DMS114 treated with DMSO at 0.1 percent for 48 hours (cell line): Measurements from ENCODE around the gene RAC3.

ENCODE experiments used
- DNase-seq: peaks from one replicate; lab custom pipeline; 2025; ENCODE audit not compliant: unreplicated experiment; lab: John Stamatoyannopoulos, UW

The RAC3 gene

DNA sequence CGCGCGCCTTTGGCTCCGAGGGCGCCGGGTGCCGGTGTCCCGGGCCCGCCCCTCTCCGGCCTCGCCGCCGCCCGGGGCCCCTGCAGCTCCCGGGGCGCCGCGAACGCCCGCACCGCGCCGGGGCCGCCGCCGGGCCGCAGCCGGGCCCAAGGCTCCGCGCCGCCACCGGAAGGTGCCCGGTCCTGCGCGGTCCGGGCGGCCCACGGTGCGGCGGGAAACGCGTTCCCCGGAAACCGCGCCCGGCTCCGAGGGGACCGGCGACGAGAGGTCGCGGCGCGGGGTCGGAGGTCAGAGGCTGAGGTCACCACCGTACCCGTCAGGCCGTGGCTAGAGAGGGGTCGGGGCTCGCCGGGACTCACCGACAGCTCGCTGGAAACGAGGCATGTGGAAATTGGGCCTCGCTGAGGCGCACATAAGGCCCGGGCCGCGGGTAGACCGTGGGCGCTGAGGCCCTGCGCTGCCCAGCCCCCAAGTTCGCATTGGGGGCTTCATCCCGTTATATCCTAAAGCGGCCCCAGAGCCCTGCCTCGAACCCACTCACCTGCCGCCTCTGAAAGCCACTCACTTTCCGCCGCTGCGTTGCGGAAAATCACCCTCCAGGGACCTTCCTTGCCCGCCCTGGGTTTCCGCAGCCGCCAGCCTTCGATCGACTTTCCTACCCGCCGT, 34.3 kb downstream of the RAC3 start, which contains the start of gene DUS1L:
Gene DUS1L (minus strand): TSS at position 167 of the 666 bp plus-strand sequence. CDS start 745 bp downstream, outside the sequence.
- DNase-seq = no peak

GRCh38 chr17:82070611-82071010, 39.1 kb downstream of the RAC3 start:
- no peak for DNase-seq

DNA sequence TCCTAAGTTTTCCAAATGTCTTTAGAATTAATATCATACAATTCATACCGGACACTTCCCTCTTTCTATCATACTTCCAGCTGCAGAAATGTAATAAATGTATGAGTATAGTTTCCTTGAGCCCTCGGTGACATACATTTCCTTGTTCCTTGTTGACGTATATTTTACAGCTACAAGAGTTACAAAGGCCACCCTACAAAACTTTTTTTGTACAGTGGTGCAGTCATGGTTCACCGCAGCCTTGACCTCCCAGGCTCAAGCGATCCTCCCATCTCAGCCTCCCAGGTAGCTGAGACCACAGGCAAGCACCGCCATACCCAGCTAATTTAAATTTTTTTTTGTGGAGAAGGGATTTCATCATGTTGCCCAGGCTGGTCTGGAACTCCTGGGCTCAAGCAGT, 41.3 kb downstream of the RAC3 start:
- DNase-seq = no peak

DNA sequence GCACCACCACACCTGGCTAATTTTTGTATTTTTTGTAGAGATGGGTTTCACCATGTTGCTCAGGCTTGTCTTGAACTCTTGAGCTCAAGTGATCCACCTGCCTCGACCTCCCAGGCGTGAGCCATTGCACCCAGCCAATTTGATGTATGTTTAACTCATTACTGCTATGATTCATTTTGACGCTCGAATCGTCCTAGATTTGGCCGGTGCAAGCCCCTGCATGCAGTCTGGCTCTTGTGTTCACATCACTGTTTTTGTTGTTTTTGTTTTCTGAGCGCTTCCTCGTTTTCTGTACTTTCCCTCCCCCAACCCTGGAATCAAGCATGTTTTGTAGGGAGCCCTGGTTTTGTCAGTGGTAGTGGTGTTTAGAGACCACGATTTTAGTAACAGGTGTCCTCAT, 42.0 kb downstream of the RAC3 start:
- DNase-seq = no peak

DNA sequence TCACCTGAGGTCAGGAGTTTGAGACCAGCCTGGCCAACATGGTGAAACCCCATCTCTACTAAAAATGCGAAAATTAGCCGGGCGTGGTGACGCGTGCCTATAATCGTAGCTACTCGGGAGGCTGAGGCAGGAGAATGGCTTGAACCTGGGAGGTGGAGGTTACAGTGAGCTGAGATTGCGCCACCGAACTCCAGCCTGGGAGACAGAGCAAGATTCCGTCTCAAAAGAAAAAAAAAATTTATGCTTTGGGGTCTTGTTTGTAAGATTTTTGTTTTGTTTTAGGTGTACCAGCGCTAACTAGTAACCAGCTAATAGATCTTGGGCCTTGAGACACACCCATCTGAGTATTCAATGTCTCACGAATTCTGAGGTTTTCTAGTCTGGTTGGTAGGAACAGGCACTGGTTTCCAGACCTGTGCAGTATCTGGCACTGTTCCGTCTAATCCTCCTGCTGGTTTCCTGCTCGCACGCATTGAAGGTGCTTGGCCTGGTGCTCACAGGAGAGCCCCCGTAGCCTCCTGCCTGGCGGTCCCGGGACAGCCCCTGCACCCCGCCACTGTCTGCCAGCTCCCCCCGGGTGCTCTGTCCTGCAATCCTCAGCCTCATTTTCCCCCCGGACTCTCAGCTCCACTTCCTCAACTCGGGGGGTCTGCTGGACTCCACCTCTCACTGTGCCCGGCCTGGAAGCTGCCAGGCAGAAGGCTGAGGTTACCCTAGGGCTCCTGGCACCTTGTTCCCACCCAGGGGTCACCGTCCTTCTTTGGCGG, 44.7 kb downstream of the RAC3 start:
- DNase-seq = no peak

DNA sequence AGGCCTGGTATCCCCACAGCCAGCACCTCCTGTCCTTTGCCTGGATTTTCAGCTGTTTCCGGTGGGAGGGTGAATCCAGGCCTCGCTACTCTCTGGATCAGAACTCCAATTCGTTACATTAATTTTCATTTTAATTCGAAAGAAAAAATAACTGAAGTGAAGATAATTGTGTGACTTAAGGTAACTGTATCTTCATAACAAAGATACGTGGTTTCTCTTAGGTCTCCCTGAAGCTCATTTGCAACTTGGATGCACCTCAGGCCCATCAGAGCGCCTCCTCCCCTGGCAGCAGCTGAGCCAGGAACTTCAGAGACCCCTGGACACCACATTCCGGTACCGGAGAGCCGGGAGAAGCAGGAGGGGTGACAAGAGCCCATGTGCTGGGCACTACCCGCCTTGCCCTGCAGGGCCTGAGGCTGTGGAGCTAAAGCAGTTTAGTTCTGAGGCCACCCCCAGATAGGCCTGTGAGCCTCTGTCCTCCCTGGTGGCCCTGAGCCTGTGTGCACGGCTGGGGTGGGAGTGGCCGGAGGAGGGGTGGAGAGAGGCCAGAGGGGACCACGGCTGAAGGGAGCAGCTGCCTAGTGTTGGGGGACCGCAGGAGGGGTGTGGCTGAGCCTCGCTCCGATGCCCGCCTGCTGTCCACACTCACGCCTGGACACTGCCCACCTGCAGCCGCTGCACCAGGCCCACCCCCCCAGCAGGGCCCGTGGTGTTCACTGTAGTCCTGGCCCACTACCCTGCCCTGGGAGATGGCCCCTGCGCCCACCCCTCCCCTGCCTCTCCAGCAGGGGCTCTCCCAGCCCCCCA, 45.5 kb downstream of the RAC3 start:
- no peak for DNase-seq

DNA sequence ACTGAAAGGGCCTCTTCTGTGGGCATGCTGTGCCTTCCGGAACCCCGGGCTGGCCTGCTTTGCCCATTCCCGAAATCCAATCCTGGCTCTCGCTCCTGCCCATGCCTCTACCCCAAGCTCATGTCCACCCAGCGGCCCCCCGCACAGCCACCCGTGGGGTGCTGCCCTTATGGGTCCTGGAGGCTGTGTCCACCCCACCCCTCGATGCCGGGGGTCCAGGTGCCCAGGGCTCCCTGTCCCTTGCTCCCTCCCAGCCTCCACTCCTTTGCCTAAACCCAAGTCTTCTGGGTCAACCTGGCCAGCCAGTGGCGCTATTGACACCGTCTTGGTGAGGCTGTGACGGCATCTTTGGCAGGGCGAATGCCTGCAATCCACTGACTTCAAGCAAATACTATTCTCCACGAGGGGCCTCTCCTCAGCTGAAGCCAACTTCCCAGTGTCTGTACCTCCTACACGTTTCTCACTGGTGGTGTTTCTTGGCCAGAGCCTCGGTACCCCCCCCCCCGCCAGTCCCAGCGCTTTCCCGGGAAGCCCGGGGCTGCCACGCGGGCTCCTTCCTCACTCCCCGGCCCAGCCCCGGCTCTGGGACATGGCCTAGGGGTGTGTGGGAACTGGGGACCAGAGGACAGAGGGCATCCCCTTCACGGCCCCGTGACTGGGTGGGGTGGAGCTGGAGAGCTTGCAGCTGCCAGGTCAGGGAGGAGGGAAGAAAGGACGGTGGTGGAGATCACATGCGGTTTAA, 46.3 kb downstream of the RAC3 start:
- no peak for DNase-seq

DNA sequence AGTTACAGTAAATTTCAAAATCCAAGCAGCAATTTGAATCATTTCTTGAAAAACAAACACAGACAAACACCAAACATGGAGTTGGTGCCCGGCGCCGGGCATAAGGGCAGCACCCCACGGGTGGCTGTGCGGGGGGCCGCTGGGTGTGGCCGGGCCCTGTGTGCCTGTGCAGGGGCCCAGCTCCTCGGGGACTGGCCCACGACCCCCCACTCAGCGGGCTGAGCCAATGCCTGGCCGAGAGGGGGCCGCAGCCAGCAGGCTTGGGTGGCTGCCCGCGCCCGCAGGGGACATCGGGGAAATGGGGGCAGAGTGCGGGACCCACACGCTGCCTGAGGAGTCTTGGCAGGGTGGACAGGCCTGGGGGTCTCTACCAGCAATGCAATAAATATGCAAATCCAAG, 47.0 kb downstream of the RAC3 start:
- DNase-seq = no peak

GRCh38 chr17:82079001-82079677, 47.7 kb downstream of the RAC3 start:
- no peak for DNase-seq

DNA sequence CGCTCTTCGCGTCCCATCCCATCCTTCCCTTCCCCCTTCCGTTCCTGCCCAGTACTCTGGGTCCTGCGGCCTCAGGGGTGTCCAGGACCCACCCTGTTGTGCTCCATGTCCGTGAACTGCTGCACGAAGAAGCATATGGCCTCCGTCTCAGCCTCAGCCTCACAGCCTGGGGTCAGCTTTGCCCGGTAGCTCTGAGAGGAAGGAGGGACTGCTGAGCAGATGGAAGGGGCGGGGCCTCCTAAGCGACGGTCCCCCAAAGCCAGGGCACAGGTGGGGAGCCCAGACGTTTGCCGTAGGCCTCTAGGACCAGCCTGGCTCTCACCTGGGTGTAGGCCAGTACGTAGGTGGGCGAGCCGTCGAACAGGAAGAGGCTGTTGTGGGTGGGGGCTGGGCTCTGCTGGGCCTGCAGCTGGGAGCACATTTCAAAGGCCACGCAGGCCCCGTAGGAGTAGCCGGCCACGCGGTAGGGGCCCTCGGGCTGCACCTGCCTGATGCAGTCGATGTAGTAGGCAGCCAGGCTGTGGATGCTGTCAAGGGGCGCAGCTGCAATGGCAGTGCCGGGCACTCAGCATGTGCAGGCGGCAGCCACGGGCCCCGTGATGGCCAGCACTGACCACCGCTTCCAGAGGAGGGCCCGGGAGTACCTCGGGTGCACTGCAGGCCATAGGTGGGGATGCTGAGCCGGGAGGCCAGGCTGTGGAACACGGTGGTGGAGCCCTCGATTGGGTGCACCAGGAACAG, 48.7 kb downstream of the RAC3 start:
- no peak for DNase-seq

DNA sequence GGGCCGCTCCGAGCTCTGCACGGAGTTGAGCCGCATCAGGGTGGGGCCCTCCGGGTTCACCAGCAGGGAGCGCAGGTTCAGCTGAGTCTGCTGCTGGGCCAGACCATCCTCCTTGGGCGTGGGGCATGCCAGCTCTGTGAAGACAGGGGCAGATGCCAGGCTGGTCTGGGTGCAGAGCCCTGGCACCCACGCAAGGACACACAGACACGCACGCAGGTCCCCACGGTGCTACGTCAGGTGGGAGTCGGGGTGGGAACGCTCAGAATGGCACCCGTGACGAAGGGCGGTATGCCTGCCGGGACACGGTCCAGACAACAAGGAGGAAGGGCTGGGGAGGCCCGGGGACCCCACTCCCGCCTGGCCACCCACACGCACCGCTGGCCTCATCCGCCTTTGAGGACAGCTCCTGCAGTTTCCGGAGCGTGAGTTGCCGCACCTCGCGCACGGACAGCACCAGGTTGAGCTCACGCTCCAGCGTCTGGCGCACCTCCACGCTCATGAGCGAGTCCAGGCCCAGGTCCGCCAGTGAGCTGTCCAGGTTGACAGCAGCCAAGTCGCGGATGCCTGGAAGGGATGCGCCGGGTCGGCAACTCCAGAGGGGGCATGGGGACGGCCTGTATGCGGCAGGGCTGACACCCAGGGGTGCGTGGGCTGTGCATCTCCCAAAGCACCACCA, 49.4 kb downstream of the RAC3 start:
- DNase-seq = no peak

GRCh38 chr17:82081546-82081945, 50.1 kb downstream of the RAC3 start:
- no peak for DNase-seq

DNA sequence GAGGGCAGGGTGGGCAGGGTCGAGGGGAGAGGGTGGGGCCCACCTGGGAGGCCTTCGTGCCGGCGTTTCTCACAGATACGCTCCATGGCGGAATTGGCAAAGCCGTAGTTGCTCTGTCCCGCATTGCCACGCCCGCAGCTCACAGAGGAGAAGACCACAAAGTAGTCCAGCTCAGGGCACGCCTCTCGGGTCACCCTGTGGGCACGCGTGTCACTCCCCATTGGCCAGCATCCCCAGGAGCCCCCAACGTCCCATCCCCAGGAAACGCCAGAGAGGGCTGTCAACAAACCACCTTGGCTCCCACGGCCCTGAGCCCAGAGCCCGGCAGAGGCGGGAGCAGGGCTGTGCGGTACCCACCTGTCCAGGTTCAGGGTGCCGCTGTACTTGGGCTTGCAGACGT, 50.5 kb downstream of the RAC3 start:
- no peak for DNase-seq

- DNase-seq = no peak
Measured at GRCh38 chr17:82082456-82082855, 51.0 kb downstream of the RAC3 start.

GRCh38 chr17:82083009-82083408, 51.5 kb downstream of the RAC3 start:
- DNase-seq = no peak
